GM12801 (cell line): ENCODE measurements around the gene IFNW1.

Experiments
- TF ChIP-seq, protein P1 (sequence below): IDR thresholded peaks from one replicate; pipeline ENCODE4 v1.5.1; 2011; ENCODE audit warnings: control low read depth; ENCODE audit not compliant: insufficient read length; ENCODE audit errors: extremely low read depth

Gene IFNW1

DNA sequence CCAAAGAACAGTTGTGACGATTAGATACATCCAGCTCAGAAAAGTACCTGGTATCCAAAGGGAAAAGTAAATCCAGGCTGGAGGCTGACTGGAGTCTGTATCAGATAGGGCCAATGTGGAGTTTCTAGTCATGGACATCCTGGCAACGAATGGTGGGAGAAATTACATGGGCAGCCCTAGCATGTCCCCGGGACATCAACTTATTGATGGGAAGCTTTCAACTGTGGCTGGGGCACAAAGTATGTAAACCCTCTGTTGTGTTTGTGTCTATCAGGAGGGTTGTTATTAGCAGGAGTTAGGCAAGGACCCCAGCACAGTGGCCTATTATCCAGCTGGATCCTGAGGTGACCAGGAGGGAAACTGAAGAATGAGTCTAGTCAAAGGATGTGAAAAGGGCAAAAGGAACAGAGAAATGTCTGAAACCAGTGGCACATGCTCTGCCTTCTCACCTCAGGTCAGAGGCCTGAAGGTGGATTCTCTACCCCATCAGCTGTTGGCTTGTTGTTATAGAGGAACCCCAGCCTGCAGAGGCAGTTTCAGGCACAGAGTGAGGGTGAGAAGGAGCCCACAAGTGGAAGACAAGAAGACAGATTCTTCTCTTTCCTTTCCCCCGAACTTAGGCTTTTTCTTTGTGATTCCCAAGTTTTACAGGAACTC lies 19.9 kb downstream of the IFNW1 start:
- TF ChIP-seq, protein P1, sequence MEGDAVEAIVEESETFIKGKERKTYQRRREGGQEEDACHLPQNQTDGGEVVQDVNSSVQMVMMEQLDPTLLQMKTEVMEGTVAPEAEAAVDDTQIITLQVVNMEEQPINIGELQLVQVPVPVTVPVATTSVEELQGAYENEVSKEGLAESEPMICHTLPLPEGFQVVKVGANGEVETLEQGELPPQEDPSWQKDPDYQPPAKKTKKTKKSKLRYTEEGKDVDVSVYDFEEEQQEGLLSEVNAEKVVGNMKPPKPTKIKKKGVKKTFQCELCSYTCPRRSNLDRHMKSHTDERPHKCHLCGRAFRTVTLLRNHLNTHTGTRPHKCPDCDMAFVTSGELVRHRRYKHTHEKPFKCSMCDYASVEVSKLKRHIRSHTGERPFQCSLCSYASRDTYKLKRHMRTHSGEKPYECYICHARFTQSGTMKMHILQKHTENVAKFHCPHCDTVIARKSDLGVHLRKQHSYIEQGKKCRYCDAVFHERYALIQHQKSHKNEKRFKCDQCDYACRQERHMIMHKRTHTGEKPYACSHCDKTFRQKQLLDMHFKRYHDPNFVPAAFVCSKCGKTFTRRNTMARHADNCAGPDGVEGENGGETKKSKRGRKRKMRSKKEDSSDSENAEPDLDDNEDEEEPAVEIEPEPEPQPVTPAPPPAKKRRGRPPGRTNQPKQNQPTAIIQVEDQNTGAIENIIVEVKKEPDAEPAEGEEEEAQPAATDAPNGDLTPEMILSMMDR: no peak

DNA sequence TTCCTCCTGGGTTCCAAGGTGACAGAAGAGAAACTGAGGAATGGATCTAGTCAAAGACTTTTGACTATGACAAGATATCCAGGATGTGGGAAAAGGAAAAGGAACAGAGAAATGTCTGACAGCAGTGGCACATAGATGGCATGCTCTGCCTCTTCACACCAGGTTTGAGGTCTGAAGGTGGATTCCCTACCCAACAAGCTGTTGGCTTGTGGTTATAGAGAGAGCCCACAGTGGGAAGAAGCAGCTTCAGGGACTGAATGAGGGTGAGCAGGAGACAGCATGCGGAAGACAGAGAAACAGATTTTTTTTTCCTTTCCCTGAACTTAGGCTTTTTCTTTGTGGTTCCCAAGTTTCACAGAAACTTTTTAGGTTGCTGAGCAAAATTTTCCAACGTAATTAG lies 20.6 kb downstream of the IFNW1 start:
- TF ChIP-seq, protein P1: no peak

DNA sequence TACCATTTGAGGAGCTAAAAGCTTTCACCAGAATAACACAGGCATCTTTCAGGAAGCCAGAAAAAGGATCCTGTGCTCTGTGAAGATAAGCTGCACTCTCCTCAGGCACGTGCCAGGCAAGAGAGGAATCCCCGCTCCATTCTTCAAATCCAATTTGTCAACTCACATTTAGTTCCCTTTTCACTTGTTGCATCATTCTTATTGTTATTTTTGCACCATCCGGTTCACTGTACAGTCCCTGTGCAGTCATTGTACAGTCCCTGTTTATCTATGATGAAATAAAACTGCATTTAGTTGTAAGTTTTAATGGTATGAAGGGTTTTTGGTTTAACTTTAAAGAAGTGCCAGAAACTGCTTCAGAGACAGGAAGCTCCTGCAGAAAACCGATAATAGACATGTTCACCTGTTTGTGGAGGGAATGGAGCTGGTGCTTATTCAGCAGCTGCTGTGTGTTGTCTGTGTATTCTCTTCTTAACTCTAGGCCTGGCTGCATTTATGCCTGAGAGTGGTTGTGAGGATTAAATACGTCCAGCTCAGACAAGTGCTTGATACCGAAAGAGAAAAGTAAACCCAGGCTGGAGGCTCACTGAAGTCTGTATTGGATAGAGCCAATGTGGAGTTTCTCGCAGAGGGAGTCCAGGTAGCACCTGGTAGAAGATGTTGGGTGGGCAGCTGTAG lies 22.4 kb downstream of the IFNW1 start:
- TF ChIP-seq, protein P1: no peak

DNA sequence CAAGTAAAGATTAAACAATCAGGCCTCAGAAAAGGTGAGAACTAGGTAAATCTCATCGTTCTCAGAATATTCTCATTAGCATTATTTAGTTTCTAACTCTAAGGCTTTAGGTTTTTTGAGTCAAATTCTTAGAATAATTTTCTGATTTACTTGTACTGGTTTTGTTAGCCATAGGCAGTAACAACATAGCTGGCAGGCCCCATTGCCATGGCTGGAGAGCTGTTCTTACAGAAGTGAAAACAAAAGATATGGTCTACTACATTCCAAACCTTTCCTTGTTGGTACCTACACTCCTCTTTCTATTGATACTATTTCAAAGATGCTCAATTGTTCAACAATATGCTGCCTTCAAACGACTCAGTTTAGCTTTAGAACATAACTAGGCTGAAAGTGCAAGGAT lies 27.3 kb downstream of the IFNW1 start:
- TF ChIP-seq, protein P1: no peak

DNA sequence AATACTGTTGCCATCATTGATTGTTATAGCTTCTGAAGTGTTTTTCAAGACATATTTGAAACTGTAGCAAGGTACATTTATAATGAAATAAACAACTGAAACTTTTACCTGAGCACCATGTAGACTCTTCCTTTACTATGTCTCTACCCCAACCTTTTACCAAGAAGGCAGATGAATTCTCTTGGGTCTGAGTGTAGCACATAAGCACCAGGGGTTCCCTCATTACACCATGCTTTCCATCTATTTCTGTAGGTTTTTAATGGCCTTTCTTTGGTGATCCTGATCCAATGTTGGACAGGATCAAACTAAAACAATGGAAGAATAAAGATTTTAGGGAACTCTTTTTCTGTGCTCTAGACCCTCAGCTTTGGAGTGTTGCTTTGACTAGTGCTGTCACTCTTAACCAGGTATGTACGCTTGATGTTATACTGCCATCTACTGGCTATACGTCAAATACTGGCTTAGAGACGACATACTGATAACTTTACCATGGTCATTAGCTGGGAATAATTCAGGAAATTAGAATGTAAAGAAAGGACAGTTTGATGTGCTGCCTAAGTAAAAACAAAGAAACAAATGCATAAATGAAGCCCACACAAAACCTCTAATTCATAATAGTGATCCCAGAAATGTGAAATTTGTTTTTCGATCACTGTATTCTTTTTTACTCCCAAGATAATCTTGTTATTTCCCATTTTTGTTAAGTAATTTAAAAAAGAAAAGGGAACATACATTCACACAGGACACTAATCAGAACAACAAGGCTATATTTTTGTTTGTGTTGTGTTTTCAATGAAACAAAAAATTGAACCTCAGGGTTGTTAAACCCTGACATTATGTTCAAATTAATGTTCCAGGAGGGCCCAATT lies 30.7 kb downstream of the IFNW1 start:
- TF ChIP-seq, protein P1: no peak

DNA sequence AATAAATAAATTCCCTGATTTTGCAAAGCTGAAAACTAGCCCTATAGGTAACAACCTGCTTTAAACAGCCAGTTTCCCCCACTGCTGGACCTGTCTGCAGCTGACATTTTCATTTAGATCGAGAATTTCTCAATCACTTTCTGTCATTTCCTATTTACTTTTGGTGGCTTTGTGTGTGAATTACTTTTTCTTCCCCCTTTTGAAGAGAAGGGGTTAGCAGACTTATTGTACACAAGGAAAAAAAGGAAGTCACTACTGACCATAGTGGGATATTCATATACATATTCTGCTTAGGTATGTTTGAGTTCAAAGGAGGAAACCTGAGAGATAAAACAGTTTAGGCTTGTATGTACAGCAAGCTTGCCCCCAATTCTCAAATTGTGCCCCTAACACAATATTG lies 36.8 kb downstream of the IFNW1 start:
- TF ChIP-seq, protein P1: no peak

DNA sequence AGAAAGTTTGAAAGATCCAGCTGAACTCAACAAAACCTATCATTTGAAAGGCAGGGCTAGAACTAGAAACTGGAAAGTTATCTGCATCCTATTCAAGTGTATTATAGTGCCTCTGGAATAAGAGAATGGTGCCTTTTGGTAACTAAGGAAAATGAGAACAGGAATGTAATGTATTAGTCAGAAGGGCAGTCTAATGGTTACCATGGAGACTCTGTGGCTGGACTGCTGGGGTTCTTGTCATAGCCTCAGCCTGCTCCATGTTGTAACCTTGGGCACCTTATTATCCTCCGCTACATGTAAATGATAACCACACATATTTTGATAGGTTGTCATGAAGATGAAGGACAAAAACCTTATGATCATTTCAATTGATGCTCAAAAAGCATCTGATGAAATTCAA lies 39.3 kb downstream of the IFNW1 start:
- TF ChIP-seq, protein P1: no peak
